Fibroblast of the aortic adventitia (primary cell): ENCODE data around the gene RAC2. TPM values are rescaled to one million over a fixed set of nuclear protein-coding genes. Genes with fewer than 3 reads are reported as not detected.

Source experiments
- DNase-seq: peaks from one replicate; pipeline ENCODE4 v3.0.0-alpha.2; 2010; ENCODE audit warnings: low read depth
- H3K4me3 ChIP-seq: 2 replicates; pipeline ENCODE4 v1.5.1; 2011; ENCODE audit warnings: low read depth, mild to moderate bottlenecking, control low read depth, low read length, moderate library complexity
- CTCF ChIP-seq: IDR thresholded peaks from 2 replicates; pipeline ENCODE4 v1.5.1; 2011; ENCODE audit warnings: mild to moderate bottlenecking, low read length, control low read depth, inconsistent platforms; ENCODE audit not compliant: insufficient read depth
- total RNA-seq: library from RNA; depleted of rRNA; stranded (reverse); fragments of >200 nt; gene quantifications from 2 replicates; pipeline ENCODE4 v1.2.3, GENCODE V29; 2012; ENCODE audit warnings: low replicate concordance

The RAC2 gene
- total RNA-seq, 1 donor: 14.4 TPM

DNA sequence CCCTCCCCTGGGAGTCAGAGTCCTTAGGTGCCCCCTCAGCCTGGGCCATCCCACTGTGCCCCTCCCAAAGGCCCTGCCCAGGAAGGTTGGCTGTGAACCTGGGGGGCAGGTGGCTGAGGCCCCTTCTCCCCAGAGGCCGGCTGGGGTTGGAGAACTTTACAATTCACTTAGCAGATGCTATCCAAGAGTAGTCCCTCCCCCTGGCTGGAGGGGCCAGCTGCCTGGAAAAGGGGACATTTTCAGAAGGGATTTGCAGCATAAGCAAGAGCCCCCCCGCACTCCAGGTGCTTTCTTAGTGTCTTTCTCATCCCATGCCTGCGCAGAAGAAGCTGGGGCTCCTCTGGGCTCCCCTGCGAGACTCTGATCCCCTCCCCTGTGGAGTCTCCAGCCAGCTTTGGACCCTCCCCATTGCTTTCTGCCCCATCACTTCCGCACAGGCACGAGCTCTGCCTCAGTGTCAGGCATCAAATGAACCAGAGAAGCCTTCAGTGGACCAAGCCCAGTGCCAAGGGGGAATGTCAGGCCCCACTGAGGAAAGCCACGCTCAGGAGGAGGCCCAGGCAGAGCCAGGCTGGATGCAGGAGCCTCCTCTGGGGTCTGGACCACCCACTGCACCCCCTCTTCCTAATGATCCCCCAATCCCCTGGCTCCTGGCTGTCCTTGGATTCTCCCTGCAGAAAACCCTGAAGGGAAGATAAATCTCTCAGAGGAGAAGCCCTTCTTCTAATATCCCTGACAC, 35.5 kb downstream of the RAC2 start:
- no peak overlapping the region for H3K4me3 ChIP-seq
- DNase-seq: no peak
- no peak for TF ChIP-seq CTCF

GRCh38 chr22:37207981-37208380, 36.1 kb downstream of the RAC2 start:
- TF ChIP-seq CTCF: no peak
- no peak overlapping the region for H3K4me3 ChIP-seq
- DNase-seq: no peak

DNA sequence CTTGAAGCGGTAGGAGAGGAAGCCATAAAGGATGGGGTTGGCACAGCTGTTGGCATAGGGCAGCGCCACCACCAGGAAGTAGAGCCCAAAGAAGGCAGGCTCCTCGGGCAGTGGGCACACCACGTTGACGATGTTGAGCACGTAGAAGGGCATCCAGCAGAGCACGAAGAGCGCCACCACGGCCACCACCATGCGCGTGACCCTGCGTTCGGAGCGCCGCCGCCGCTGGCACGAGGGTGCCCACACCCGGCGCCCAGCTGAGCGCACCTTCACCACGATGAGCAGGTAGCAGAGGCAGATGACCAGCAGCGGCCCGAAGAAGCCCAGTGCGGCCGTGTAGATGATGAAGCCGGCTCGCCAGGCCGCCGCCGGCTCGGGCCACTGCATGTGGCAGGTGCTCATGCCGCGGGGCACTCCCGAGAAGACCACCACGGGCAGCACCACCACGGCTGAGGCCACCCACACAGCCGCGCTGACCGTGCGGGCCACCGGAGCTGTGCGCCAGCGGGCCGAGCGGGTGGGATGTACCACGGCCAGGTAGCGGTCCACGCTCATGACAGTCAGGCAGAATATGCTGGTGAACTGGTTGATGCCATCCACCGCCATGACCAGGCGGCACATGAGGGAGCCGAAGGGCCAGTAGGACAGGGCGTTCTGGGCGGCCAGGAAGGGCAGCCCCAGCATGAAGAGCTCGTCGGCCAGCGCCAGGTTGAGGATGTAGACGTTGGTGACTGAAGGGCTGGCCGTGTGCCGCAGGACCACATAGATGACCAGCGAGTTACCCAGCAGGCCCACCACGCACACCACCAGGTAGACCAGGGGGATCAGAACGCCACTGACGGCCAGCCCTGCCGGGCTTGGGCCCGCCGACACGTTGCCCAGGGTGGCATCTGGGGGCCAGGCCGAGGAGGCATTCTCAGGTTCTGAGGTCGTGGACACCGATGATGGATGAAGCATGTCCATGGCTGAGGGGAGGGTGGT, 36.9 kb downstream of the RAC2 start:
- TF ChIP-seq CTCF: no peak
- no peak for DNase-seq

DNA sequence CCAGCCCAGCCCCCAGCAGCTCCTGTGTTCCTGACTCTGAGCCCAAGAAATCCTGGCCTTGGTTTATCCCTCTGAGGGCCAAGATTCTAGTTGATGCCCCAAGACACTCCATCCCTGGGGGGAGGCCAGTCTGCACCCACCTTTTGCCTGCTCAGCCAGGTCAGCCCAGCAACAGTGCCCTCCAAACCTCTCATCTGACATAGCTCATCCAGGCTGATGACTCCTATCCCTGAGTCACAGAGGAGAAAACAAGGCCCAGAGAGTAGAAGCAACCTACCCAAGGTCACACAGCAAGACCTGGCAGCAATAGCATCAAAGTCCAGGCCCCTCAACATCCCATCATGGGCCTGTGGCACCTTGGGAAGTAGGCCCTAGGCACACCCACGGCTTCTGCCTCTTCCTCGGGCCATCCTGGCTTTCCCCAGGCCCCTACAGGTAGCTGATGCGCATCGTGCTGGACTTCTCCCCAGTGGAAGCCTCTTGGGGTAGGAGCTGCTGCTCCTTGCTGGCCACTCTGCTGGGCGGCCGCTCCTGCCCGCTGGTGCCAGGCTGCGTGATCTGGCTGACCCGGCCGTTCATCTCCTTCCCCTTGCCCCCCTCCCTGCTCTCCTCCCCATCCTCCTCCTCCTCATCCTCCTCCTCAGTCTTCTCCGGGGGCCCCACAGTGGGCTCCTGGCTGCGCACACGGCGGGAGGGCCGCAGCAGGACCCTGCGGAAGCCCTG, 37.8 kb downstream of the RAC2 start:
- DNase-seq: no peak
- H3K4me3 ChIP-seq: no peak overlapping the region
- no peak for TF ChIP-seq CTCF

More for the DNA sequence above, 36.9 kb downstream of the RAC2 start:
- H3K4me3 ChIP-seq: no peak overlapping the region

GRCh38 chr22:37205046-37205445, 39.0 kb downstream of the RAC2 start:
- no peak for DNase-seq
- no peak for TF ChIP-seq CTCF
- no peak overlapping the region for H3K4me3 ChIP-seq

- no peak for TF ChIP-seq CTCF
- H3K4me3 ChIP-seq: no peak overlapping the region
- no peak for DNase-seq
Observed at GRCh38 chr22:37204045-37204655, 39.9 kb downstream of the RAC2 start.
